ENCODE measurements around the gene SUMO4.
"Not testable (repeated sequence)": the region's sequence is repeated elsewhere in the genome, so short reads cannot be mapped to it uniquely, and the experiment has no call there.

The SUMO4 gene

GRCh38 chr6:149431905-149432775, 32.1 kb downstream of the SUMO4 start:
- DNase-seq (ENCODE audit: low read depth in 2 of 2) = peak; percentile 24 to 34

- no peak for DNase-seq (ENCODE audit: low read depth in 2 of 2)
Measured at GRCh38 chr6:149433405-149433804, 33.3 kb downstream of the SUMO4 start.

- DNase-seq (ENCODE audit: low read depth in 2 of 2) = no peak
Measured at GRCh38 chr6:149433881-149434280, 33.8 kb downstream of the SUMO4 start.

- DNase-seq (ENCODE audit: low read depth in 2 of 2) = no peak
Measured at GRCh38 chr6:149435919-149436586, 36.0 kb downstream of the SUMO4 start.

- no peak for DNase-seq (ENCODE audit: low read depth in 2 of 2)
Measured at GRCh38 chr6:149436647-149437046, 36.6 kb downstream of the SUMO4 start.

- no peak for DNase-seq (ENCODE audit: low read depth in 2 of 2)
Measured at GRCh38 chr6:149437212-149437611, 37.1 kb downstream of the SUMO4 start.

- DNase-seq (ENCODE audit: low read depth in 2 of 2) = no peak
Measured at GRCh38 chr6:149438855-149439254, 38.8 kb downstream of the SUMO4 start.

GRCh38 chr6:149439626-149440025, 39.6 kb downstream of the SUMO4 start:
- no peak for DNase-seq (ENCODE audit: low read depth in 2 of 2)

GRCh38 chr6:149440735-149441671, 40.9 kb downstream of the SUMO4 start:
- no peak for DNase-seq (ENCODE audit: low read depth in 2 of 2)

- DNase-seq (ENCODE audit: low read depth in 2 of 2) = no peak
Measured at GRCh38 chr6:149441740-149442139, 41.7 kb downstream of the SUMO4 start.

GRCh38 chr6:149443411-149444181, 43.5 kb downstream of the SUMO4 start:
- DNase-seq (ENCODE audit: low read depth in 2 of 2) = peak; percentile 75 to 76

- not testable (repeated sequence) for DNase-seq (ENCODE audit: low read depth in 2 of 2)
Measured at GRCh38 chr6:149444360-149445094, 44.5 kb downstream of the SUMO4 start.

GRCh38 chr6:149445095-149445466, 45.0 kb downstream of the SUMO4 start:
- no peak for DNase-seq (ENCODE audit: low read depth in 2 of 2)

- DNase-seq (ENCODE audit: low read depth in 2 of 2) = no peak
Measured at GRCh38 chr6:149445573-149445972, 45.5 kb downstream of the SUMO4 start.

- no peak for DNase-seq (ENCODE audit: low read depth in 2 of 2)
Measured at GRCh38 chr6:149446791-149447376, 46.8 kb downstream of the SUMO4 start.

- DNase-seq (ENCODE audit: low read depth in 2 of 2) = no peak
Measured at GRCh38 chr6:149448821-149449453, 48.9 kb downstream of the SUMO4 start.

GRCh38 chr6:149449831-149450678, 50.0 kb downstream of the SUMO4 start:
- no peak for DNase-seq (ENCODE audit: low read depth in 2 of 2)
